Bone marrow (tissue), 2 donors: Measurements from ENCODE around the gene MAP1S.

ENCODE experiments used
- DNase-seq, 2 donors: peaks; one replicate each; lab custom pipeline; 2025; lab: John Stamatoyannopoulos, UW

The MAP1S gene, protein sequence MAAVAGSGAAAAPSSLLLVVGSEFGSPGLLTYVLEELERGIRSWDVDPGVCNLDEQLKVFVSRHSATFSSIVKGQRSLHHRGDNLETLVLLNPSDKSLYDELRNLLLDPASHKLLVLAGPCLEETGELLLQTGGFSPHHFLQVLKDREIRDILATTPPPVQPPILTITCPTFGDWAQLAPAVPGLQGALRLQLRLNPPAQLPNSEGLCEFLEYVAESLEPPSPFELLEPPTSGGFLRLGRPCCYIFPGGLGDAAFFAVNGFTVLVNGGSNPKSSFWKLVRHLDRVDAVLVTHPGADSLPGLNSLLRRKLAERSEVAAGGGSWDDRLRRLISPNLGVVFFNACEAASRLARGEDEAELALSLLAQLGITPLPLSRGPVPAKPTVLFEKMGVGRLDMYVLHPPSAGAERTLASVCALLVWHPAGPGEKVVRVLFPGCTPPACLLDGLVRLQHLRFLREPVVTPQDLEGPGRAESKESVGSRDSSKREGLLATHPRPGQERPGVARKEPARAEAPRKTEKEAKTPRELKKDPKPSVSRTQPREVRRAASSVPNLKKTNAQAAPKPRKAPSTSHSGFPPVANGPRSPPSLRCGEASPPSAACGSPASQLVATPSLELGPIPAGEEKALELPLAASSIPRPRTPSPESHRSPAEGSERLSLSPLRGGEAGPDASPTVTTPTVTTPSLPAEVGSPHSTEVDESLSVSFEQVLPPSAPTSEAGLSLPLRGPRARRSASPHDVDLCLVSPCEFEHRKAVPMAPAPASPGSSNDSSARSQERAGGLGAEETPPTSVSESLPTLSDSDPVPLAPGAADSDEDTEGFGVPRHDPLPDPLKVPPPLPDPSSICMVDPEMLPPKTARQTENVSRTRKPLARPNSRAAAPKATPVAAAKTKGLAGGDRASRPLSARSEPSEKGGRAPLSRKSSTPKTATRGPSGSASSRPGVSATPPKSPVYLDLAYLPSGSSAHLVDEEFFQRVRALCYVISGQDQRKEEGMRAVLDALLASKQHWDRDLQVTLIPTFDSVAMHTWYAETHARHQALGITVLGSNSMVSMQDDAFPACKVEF

DNA sequence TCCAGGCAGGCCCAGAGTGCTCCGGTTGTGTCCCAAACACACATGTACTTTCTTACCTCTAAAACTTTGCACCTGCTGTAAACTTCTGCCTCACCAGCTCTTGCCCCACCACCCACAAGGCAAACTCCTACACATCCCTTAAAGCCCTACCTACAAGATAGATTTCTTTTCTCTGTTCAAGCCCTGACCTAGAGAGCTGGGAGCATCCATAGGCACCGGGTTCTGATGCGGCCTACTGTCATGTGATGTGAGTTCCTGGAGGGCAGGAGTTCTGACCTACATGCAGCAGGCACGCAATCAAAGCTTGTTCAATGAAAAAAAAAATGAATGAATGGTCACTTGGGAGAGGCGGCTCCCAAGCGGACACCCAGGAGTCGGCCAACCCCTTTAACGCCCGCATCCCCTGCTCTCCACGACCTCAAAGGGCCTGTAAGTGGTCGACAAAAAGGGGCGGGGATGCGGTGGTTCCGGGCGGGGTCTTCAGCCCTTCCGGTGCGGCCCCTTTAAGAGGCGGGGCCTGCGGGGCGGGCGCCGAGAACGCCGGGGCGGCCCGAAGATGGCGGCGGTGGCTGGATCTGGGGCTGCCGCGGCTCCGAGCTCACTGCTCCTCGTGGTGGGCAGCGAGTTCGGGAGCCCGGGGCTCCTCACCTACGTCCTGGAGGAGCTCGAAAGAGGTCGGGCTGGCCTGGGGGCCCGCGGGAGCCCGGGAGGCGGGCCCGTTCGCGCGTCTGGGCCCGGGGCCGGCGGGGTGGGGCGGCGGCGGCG is at the start of gene MAP1S:
MAP1S (plus strand) TSS at position 534 of the 765 bp plus-strand sequence; CDS start at position 557, 23 bp downstream.
- peak in 1 of 2 donors; percentile 28 for DNase-seq

GRCh38 chr19:17671906-17672305 is 47.4 kb upstream of the MAP1S start:
- DNase-seq = no peak

DNA sequence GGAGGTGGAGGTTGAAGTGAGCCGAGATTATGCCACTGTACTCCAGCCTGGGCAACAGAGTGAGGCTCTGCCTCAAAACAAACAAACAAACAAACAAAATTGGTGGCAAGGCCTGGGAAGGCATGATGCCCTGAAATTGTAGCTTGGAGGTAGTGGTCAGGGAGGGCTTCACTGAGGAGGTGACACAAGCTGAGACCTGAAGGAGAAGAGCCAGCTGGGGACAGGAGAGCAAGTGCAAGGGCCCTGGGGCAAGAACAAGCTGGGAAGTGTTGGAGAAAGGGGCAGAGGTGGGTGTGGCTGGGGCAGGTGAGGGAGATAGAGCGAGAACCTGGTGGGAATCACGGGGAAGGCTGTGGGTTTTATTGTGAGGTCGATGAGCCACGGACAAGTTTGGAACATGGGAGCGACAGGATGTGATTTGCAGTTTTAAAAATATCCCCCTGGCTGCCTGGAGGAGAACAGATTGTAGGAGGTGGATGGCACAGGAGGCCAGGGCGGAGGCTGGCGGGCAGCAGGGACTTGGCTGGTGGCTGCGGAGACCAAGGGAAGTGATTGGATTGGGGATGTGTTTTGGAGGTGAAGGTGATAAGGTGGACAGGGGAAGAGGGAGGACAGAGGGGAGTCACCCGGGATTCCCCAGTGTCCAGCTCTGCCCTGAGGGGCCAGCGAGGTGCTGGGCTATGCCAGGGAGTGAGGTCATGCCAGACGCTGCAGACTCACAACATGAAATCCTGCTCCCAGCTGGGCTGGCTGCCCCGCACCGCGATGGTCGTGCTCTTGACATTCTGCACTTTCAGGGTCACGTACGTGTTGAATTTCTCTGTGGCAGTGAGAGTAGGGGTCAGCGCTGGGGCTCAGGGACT is 45.1 kb upstream of the MAP1S start:
- no peak for DNase-seq

DNA sequence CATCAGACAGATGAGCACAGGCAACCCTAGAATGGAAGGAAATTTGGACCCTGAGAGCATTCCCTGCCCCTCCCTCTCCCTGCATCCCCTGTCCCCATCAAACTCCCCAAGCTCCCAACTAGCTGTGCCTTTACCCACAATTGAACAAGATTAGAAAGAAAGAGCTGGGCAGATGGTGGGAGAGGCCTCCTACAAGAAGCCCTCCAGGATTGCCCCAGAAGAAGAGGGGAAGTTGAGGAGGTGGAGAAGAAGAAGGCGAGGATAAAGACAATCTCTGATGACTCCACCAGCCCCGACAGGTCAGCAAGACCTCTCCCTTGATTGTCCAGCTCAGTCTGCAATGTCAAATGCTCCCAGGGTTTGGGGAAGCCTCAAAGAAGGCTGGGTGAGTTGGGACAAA is 43.0 kb upstream of the MAP1S start:
- DNase-seq = no peak

DNA sequence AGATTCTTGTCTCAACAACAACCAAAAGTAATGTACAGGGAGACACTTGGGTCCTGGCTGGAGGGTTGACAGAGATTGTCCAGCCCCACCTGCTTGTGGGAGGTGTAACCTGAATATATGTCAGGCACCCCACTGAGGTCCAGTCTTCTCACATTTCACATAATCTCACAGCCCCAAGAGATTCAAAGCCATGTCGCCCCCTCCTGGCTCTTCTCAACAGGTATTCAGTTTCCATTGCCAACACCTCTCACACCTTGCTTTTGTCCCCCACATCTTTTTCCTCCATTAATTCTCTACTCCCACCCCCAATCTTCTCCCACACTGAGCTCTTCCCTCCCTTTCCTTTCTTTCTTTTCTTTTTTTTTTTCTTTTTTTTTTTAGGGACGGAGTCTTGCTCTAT is 42.3 kb upstream of the MAP1S start:
- no peak for DNase-seq

- DNase-seq = no peak
These were observed 40.4 kb upstream of the MAP1S start for GRCh38 chr19:17678836-17679235.

- no peak for DNase-seq
These were observed 39.6 kb upstream of the MAP1S start for GRCh38 chr19:17679526-17680229.

- DNase-seq = peak; percentile 44 to 46
These were observed 39.0 kb upstream of the MAP1S start for GRCh38 chr19:17680230-17680722.

GRCh38 chr19:17681505-17682125 is 37.7 kb upstream of the MAP1S start:
- DNase-seq = no peak

DNA sequence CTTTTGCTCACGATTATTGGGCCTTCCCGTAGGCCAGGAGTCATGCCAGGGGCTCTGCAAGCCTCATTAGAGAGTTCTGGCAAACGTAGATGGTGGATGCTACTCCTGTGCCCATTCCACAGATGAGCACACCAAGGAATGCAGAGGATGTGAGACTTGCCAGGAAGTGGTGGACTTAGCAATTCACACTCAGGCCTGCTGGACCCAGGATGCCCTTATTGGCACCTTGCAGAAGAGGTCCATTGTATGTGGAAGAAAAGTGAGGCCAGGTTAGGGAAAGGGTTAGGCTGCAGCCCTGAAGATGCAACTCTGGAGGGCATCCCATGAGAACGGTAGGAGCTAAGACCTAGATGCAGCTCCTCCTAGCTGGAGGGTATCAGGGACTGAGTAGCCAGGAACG is 37.0 kb upstream of the MAP1S start:
- no peak for DNase-seq

DNA sequence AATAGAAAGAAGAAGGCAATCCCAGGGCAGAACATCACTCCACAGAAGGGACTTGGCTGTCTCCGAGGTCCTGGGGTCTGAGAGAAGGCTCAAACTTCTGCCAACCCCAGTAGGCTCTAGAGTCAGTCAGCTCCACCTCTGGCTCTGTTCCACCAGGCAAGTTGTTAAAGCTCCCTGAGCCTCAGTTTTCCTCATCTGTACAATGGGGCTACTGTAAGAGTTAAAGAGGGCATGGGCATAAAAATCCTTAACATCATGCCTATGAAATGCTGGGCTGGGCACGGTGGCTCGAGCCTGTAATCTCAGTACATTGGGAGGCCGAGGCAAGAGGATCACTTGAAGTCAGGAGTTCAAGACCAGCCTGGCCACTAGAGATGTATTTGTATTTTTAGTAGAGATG is 36.2 kb upstream of the MAP1S start:
- no peak for DNase-seq

DNA sequence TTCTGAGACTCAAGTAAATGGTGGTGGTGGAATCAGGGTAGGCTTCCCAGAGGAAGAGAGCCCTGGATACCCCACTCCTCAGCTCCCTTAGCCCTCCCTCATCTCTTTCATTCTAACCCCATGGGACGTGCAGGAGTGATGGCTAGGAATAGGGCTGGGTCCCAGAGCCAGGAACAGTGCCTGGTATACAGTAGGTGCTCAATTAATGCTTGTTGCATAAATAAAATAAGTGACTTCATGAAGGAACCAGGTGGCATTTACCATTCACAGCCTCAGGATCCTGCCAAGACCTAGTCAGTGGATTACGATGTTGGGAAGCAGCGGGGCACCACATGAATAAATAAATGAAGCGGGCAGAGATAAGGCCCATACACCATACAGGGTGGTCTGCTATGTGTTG is 35.0 kb upstream of the MAP1S start:
- no peak for DNase-seq

- no peak for DNase-seq
These were observed 33.7 kb upstream of the MAP1S start for GRCh38 chr19:17685451-17686022.

- DNase-seq = no peak
These were observed 33.2 kb upstream of the MAP1S start for GRCh38 chr19:17686023-17686521.

- no peak for DNase-seq
These were observed 32.7 kb upstream of the MAP1S start for GRCh38 chr19:17686592-17687024.

GRCh38 chr19:17687141-17687856 is 32.0 kb upstream of the MAP1S start:
- DNase-seq = no peak

- DNase-seq = no peak
These were observed 31.2 kb upstream of the MAP1S start, which contains the start of gene UNC13A for GRCh38 chr19:17687857-17688784. TSS of gene UNC13A (minus strand) at chr19:17688354. CDS start at chr19:17688199, 155 bp downstream.
